PC-3 (cell line): ENCODE data around the gene HDAC9. TPM values are rescaled to one million over a fixed set of nuclear protein-coding genes. Genes with fewer than 3 reads are reported as not detected.
A peak's percentile ranks its signal among the peaks of the same experiment; 100 is the strongest.

Experiments
- ATAC-seq: fragments of 200-7000 bp; cut with Tn5 transposase; 2 replicates; pipeline ENCODE4 v1.9.1; 2020; ENCODE audit warnings: mild to moderate bottlenecking, moderate library complexity
- BruUV-seq: library from RNA; stranded (reverse); fragments of 400-500 nt; replicated peaks from 2 replicates; lab custom pipeline; 2021; lab: Mats Ljungman, UMichigan
- CTCF ChIA-PET: fragments of 300-600 bp; sonication (Branson Sonifier 250); formaldehyde crosslinking; loops from one replicate; lab custom pipeline; 2022; ENCODE audit warnings: antibody characterized with exemption; lab: Charles Lee
- POLR2A ChIA-PET: fragments of 300-600 bp; sonication (Branson Sonifier 250); formaldehyde crosslinking; loops from one replicate; lab custom pipeline; 2022; ENCODE audit warnings: antibody characterized with exemption; ENCODE audit not compliant: unreplicated experiment; lab: Charles Lee
- DNase-seq: peaks from one replicate; pipeline ENCODE4 v3.0.0-alpha.2; 2015
- H2AFZ ChIP-seq: fragments of 300-600 bp; sonication (generic); 2 replicates; pipeline ENCODE4 v1.6.0; 2016; ENCODE audit warnings: antibody characterized with exemption, low read length
- H3F3A ChIP-seq: fragments of 300-600 bp; sonication (generic); one replicate; pipeline ENCODE4 v1.6.0; 2017; ENCODE audit warnings: antibody characterized with exemption, low read length, control low read depth, mild to moderate bottlenecking; ENCODE audit not compliant: unreplicated experiment
- H3K27ac ChIP-seq: fragments of 300-600 bp; sonication (generic); 2 replicates; pipeline ENCODE4 v1.5.1; 2016; ENCODE audit warnings: mild to moderate bottlenecking, low read length
- H3K27me3 ChIP-seq: fragments of 300-600 bp; sonication (generic); 2 replicates; pipeline ENCODE4 v1.6.1; 2016; ENCODE audit warnings: low read length, mixed read lengths
- H3K36me3 ChIP-seq: fragments of 300-600 bp; sonication (generic); 2 replicates; pipeline ENCODE4 v1.6.1; 2016; ENCODE audit warnings: low read depth, mixed run types, low read length, mixed read lengths
- H3K4me1 ChIP-seq: fragments of 300-600 bp; sonication (generic); 2 replicates; pipeline ENCODE4 v1.5.1; 2016; ENCODE audit warnings: low read length; ENCODE audit not compliant: insufficient read depth
- H3K4me2 ChIP-seq: fragments of 300-600 bp; sonication (generic); 2 replicates; pipeline ENCODE4 v1.6.0; 2016; ENCODE audit warnings: low read length
- H3K4me3 ChIP-seq: fragments of 300-600 bp; sonication (generic); 2 replicates; pipeline ENCODE4 v1.5.1; 2016; ENCODE audit warnings: mild to moderate bottlenecking, low read length, mixed read lengths
- H3K79me2 ChIP-seq: fragments of 300-600 bp; sonication (generic); 2 replicates; pipeline ENCODE4 v1.6.1; 2017; ENCODE audit warnings: low read length, mixed read lengths
- H3K9ac ChIP-seq: fragments of 300-600 bp; sonication (generic); 2 replicates; pipeline ENCODE4 v1.6.0; 2016; ENCODE audit warnings: mild to moderate bottlenecking, low read length
- H3K9me2 ChIP-seq: fragments of 300-600 bp; sonication (generic); replicated peaks from 2 replicates; pipeline ENCODE4 v1.6.1; 2016; ENCODE audit warnings: mixed run types, low read length, mixed read lengths
- H3K9me3 ChIP-seq: fragments of 300-600 bp; sonication (generic); 2 replicates; pipeline ENCODE4 v1.6.1; 2016; ENCODE audit warnings: low read length, mixed read lengths
- H4K20me1 ChIP-seq: fragments of 300-600 bp; sonication (generic); 2 replicates; pipeline ENCODE4 v1.6.1; 2016; ENCODE audit warnings: low read length, mixed read lengths
- CTCF ChIP-seq: fragments of 300-600 bp; sonication (generic); conservative IDR thresholded peaks from 2 replicates; pipeline ENCODE4 v1.5.1; 2017; ENCODE audit warnings: antibody characterized with exemption, low read depth, mild to moderate bottlenecking, low read length
- EZH2 ChIP-seq: fragments of 300-600 bp; sonication (generic); IDR thresholded peaks from one replicate; pipeline ENCODE4 v1.6.1; 2017; ENCODE audit warnings: antibody characterized with exemption, mild to moderate bottlenecking, low read length; ENCODE audit not compliant: unreplicated experiment
- EZH2phosphoT487 ChIP-seq: fragments of 300-600 bp; sonication (generic); IDR thresholded peaks from 2 replicates; pipeline ENCODE4 v1.6.1; 2018; ENCODE audit warnings: mild to moderate bottlenecking, antibody characterized with exemption, low read length, borderline replicate concordance
- intact Hi-C: fragments of 100-400 bp; cut with micrococcal nuclease; formaldehyde crosslinking; loops from 2 replicates; pipeline ENCODE4 v1.9.0; 2023
- total RNA-seq: library from RNA; depleted of rRNA; stranded (reverse); fragments of >200 nt; gene quantifications from 2 replicates; pipeline ENCODE4 v1.2.3, GENCODE V29; 2014

The HDAC9 gene
- total RNA-seq, 1 experiment from 2014 or later, result 7.8 TPM

GRCh38 chr7:18941207-18941606 lies 445.7 kb downstream of the HDAC9 start:
- DNase-seq (no peak), ATAC-seq (no peak)
- Histone ChIP-seq H3K9me3 (no peaks in the 10 kb centered on the region), H2AFZ (peak overlapping the region; percentile 30; the same call in 1 of the 2 replicates), H3K4me2 (no peak overlapping the region), H3K9ac (no peak overlapping the region), H3K27ac (no peak overlapping the region), H3K36me3 (no peaks in the 10 kb centered on the region), H3K9me2 (no peaks in the 10 kb centered on the region), H3K27me3 (no peaks in the 10 kb centered on the region), H3K79me2 (no peaks in the 10 kb centered on the region), H3K4me1 (no peaks in the 10 kb centered on the region), H3F3A (no peaks in the 10 kb centered on the region), H3K4me3 (no peak overlapping the region), H4K20me1 (no peaks in the 10 kb centered on the region)
- intact Hi-C loops, result no loop called here
- no peak for TF ChIP-seq EZH2phosphoT487
- TF ChIP-seq CTCF, result no peak
- ChIA-PET CTCF (no interaction called here), POLR2A (interaction anchor here (0.7 kb wide), 1 partner anchor 297 kb away, joined by 4 read pairs; no protein-coding TSS in a partner anchor)
- no TSS peak for BruUV-seq

GRCh38 chr7:18948521-18948920 lies 453.0 kb downstream of the HDAC9 start:
- no peak for TF ChIP-seq CTCF
- no peak for TF ChIP-seq EZH2phosphoT487
- no peak for TF ChIP-seq EZH2
- intact Hi-C loops, result no loop called here
- CTCF ChIA-PET, result no interaction called here
- Histone ChIP-seq H2AFZ (no peak overlapping the region), H3F3A (no peaks in the 10 kb centered on the region), H3K36me3 (no peaks in the 10 kb centered on the region), H3K4me3 (no peak overlapping the region), H3K27ac (no peak overlapping the region), H3K27me3 (no peaks in the 10 kb centered on the region), H3K9ac (no peak overlapping the region), H3K9me3 (no peaks in the 10 kb centered on the region), H3K4me1 (no peaks in the 10 kb centered on the region), H4K20me1 (no peaks in the 10 kb centered on the region), H3K9me2 (no peaks in the 10 kb centered on the region), H3K79me2 (no peaks in the 10 kb centered on the region), H3K4me2 (no peak overlapping the region)
- POLR2A ChIA-PET, result no interaction called here
- BruUV-seq, result no TSS peak
- ATAC-seq (no peak), DNase-seq (no peak)

GRCh38 chr7:18952846-18953245 lies 457.3 kb downstream of the HDAC9 start:
- H4K20me1 ChIP-seq, result no peaks in the 10 kb centered on the region
- TF ChIP-seq EZH2, result no peak
- TF ChIP-seq CTCF, result no peak
- TF ChIP-seq EZH2phosphoT487, result no peak
- H3K9me2 ChIP-seq, result no peaks in the 10 kb centered on the region
- no peaks in the 10 kb centered on the region for H3K36me3 ChIP-seq
- ChIA-PET CTCF (no interaction called here), POLR2A (interaction anchor here (0.6 kb wide), 1 partner anchor 1613 kb away, joined by 3 read pairs; no protein-coding TSS in a partner anchor)
- H3K27me3 ChIP-seq, result no peaks in the 10 kb centered on the region
- H3K79me2 ChIP-seq, result no peaks in the 10 kb centered on the region
- H2AFZ ChIP-seq, result no peak overlapping the region
- H3K4me1 ChIP-seq, result no peaks in the 10 kb centered on the region
- BruUV-seq, result no TSS peak
- no peak overlapping the region for H3K9ac ChIP-seq
- no peak overlapping the region for H3K4me2 ChIP-seq
- ATAC-seq (no peak), DNase-seq (no peak)
- no peak overlapping the region for H3K4me3 ChIP-seq
- intact Hi-C loops, result no loop called here
- no peaks in the 10 kb centered on the region for H3F3A ChIP-seq
- no peaks in the 10 kb centered on the region for H3K9me3 ChIP-seq
- no peak overlapping the region for H3K27ac ChIP-seq
